ENCODE data around the gene GABARAP. TPM values are rescaled to one million over a fixed set of nuclear protein-coding genes. Genes with fewer than 3 reads are reported as not detected.

Gene GABARAP
- total and polyA plus RNA-seq, 10 of the 15 experiments (the other 5 are each of a cell fraction or from before 2014, with no cell fraction given) = 134 to 613 (median 285) TPM

GRCh38 chr17:7219812-7220592 lies 22.2 kb downstream of the GABARAP start, which contains the start of the genes ACADVL and DLG4 (continued):
- no peak for TF ChIP-seq ZBTB11 (CRISPR knock-in tag; IDR thresholded peaks at IDR 0.05)
- 0 out of 4 replicates have a peak, but pooled peaks of 1 of the 2 experiments have one; percentile 27 for TF ChIP-seq SRF (IDR thresholded peaks at IDR 0.05; ENCODE audit: low read depth in 2 of 2, low read length in 2 of 2)
- peak; percentile 81 for TF ChIP-seq NR2F1 (conservative IDR thresholded peaks at IDR 0.05)
- peak; percentile 39; the same call in 1 of the 2 replicates for TF ChIP-seq TAF1 (IDR thresholded peaks at IDR 0.05; ENCODE audit: borderline replicate concordance, low read depth, low read length)
- TF ChIP-seq TARDBP (IDR thresholded peaks at IDR 0.05; ENCODE audit: borderline replicate concordance) = peak; percentile 84; the same call in 1 of the 2 replicates
- peak; percentile 88 for TF ChIP-seq POLR2A (IDR thresholded peaks at IDR 0.05; ENCODE audit: low read depth, low read length)
- TF ChIP-seq CREM (IDR thresholded peaks at IDR 0.05; ENCODE audit: low read depth) = peak; percentile 79
- TF ChIP-seq ATF7 (IDR thresholded peaks at IDR 0.05; ENCODE audit: low read depth) = 0 out of 2 replicates have a peak, but pooled peaks have one; percentile 32

Measured in GM12878 (cell line).